Measurements from ENCODE around the gene SVOPL. TPM values are rescaled to one million over a fixed set of nuclear protein-coding genes. Genes with fewer than 3 reads are reported as not detected.

SVOPL gene
- total RNA-seq, 1 experiment from 2014 or later, result 1.1 TPM

- Histone ChIP-seq H3K4me2 (ENCODE audit: insufficient read depth, insufficient read length, low read length) (no peak overlapping the region), H2AK5ac (ENCODE audit: insufficient read length, low read length) (no peak overlapping the region), H2BK120ac (ENCODE audit: low read depth, low read length, poor library complexity, severe bottlenecking) (no peak overlapping the region), H3K14ac (ENCODE audit: insufficient read depth, low read length) (no peak overlapping the region), H3T11ph (ENCODE audit: low read length) (no peak overlapping the region), H2BK5ac (ENCODE audit: insufficient read length, low read length) (no peak overlapping the region), H3K56ac (ENCODE audit: insufficient read length, low read depth, low read length) (no peak overlapping the region), H3K23me2 (ENCODE audit: insufficient read length, low read depth, low read length, poor library complexity, severe bottlenecking) (no peaks in the 10 kb centered on the region), H2BK15ac (ENCODE audit: low read depth, low read length) (no peak overlapping the region), H3K79me1 (ENCODE audit: insufficient read depth, low read depth, low read length, poor library complexity, severe bottlenecking) (no peaks in the 10 kb centered on the region), H4K8ac (replicated peaks; ENCODE audit: insufficient read length, low read depth, low read length) (no peak overlapping the region), H4K91ac (ENCODE audit: insufficient read length, low read depth, low read length) (no peak overlapping the region), H3K79me2 (ENCODE audit: insufficient read depth, low read length) (no peaks in the 10 kb centered on the region), H2BK20ac (ENCODE audit: low read depth, low read length, poor library complexity, severe bottlenecking) (no peak overlapping the region), H3K27ac (ENCODE audit: insufficient read length, low read depth, low read length) (no peak overlapping the region), H3K23ac (ENCODE audit: insufficient read length, low read depth, low read length) (no peak overlapping the region), H4K20me1 (ENCODE audit: control insufficient read depth, insufficient read depth, insufficient read length) (no peaks in the 10 kb centered on the region), H3K4ac (ENCODE audit: low read depth, low read length) (no peak overlapping the region), H3K9me3 (ENCODE audit: control insufficient read depth, low read depth, low read length) (no peaks in the 10 kb centered on the region), H3K9ac (ENCODE audit: extremely low read depth, insufficient read length, low read length) (no peak overlapping the region), H2AFZ (ENCODE audit: low read length) (no peak overlapping the region), H3K4me1 (ENCODE audit: insufficient read depth, low read length) (no peaks in the 10 kb centered on the region; the same call in 1 of the 2 replicates), H3K27me3 (ENCODE audit: insufficient read depth, low read length) (no peaks in the 10 kb centered on the region), H2BK12ac (ENCODE audit: insufficient read length, low read depth, low read length) (no peak overlapping the region), H4K5ac (ENCODE audit: insufficient read length, low read depth, low read length) (no peak overlapping the region), H3K18ac (ENCODE audit: insufficient read length, low read depth, low read length) (no peak overlapping the region)
- Mint-ChIP-seq H3K27me3 (ENCODE audit: low read depth) (no peaks in the 10 kb centered on the region), H3K27ac (no peak overlapping the region), H3K9me3 (no peaks in the 10 kb centered on the region), H3K4me3 (no peak overlapping the region), H3K36me3 (ENCODE audit: insufficient read depth in 1 of 3, low read depth in 3 of 3) (no peaks in the 10 kb centered on the region), H3K4me1 (peaks cover 6 to 11% of the 10 kb centered on the region in 2 experiments; a peak in 3 of 4 replicates)
- WGBS (ENCODE audit: extremely low coverage, insufficient read length, low lambda C conversion rate), result no CpG with 5 or more reads among the region's 2 CpGs
- no peak for DNase-seq
- no peak for TF ChIP-seq CTCF (conservative IDR thresholded peaks at IDR 0.05)
These were observed 68.8 kb downstream of the SVOPL start for GRCh38 chr7:138632384-138632783.
